NCI-H774 (cell line): ENCODE data around the gene SLC12A5.
A peak's percentile ranks its signal among the peaks of the same experiment; 100 is the strongest.
"Not testable (repeated sequence)": the region's sequence is repeated elsewhere in the genome, so short reads cannot be mapped to it uniquely, and the experiment has no call there.

ENCODE experiments used
- DNase-seq: peaks from one replicate; lab custom pipeline; 2025; lab: John Stamatoyannopoulos, UW

SLC12A5 gene

GRCh38 chr20:46028772-46029371, at the start of gene SLC12A5:
SLC12A5 (plus strand) TSS chr20:46029215; CDS start chr20:46029345, 130 bp downstream.
- DNase-seq, result no peak

GRCh38 chr20:45981261-45981660, 47.8 kb upstream of the SLC12A5 start:
- no peak for DNase-seq

- no peak for DNase-seq
Measured at GRCh38 chr20:45983279-45983743, 45.7 kb upstream of the SLC12A5 start.

DNA sequence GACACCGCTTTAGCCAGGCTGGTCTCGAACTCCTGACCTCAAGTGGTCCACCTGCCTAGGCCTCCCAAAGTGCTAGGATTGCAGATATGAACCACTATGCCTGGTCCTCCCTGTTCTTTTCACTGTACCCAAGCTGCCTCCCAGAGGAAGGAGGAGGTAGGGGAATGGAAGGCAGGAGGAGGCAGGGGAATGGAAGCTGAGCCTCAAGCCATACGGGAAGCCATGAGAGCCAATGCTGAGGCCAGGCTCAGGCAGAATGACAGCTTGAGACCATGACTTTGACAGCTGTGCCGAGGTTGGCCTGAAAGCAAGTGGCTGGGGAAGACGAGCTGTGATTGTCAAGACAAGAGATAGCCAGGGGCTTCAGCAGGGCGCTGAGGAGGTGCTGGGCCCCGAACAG, 43.4 kb upstream of the SLC12A5 start:
- no peak for DNase-seq

DNA sequence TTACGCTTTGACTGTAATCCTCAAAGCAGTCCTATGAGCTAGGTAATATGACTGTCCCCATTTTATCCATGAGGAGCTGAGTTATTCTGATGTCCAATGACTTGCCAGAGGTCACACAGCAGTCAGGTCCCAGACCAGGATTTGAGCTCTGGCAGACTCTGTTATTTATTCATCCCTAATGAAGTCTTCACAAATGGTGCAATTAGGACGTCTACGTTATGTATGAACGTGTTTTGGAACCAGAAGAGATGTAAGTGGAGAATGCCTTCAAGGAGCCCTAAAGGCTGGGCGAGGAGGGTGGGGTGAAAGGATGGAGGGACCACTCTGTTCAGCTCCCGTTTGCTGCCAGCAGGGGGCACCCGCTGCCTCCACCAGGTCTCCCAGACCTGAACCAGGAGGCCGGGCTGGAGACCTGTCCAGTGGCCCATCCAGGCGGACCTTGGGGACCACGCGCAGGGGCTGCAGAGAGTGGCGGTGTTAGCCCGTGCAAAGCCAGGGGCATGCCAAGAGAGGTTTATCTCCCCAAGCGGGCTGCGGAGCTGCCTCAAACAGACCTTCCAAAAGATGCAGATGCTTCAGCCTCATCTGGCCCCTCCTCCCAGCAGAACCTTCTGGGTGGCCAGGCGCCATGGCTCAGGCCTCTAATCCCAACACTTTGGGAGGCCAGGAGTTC, 41.8 kb upstream of the SLC12A5 start:
- peak; percentile 45 for DNase-seq

DNA sequence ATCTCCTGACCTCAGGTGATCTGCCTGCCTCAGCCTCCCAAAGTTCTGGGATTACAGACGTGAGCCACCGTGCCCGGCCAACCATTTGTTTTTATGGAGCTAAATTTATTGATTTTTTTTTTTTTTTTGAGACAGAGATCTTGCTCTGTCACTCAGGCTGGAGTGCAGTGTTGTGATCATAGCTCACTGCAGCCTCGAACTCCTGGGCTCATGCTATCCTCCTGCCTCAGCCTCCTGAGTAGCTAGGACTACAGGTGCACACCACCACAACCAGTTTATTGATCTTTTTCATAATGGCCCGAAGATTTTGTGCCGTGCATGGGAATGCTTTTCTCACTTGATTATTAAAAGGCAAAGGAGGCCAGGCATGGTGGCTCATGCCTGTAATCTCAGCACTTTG, 40.2 kb upstream of the SLC12A5 start:
- not testable (repeated sequence) for DNase-seq

DNA sequence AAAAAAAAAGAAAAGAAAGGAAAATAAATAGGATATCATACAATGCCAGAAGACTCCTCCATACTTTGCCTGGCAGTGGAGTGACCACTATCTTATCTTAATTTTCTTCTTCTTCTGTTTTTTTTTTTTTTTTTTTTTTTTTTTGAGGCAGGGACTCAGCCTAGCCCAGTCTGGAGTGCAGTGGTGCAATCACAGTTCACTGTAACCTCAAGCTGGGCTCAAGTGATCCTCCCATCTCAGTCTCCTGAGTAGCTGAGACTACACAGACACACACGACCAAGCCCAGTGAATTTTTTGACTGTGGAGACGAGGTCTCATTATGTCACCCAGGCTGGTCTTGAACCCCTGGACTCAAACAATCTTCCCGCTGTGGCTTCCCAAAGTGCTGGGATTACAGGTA, 37.4 kb upstream of the SLC12A5 start:
- no peak for DNase-seq

DNA sequence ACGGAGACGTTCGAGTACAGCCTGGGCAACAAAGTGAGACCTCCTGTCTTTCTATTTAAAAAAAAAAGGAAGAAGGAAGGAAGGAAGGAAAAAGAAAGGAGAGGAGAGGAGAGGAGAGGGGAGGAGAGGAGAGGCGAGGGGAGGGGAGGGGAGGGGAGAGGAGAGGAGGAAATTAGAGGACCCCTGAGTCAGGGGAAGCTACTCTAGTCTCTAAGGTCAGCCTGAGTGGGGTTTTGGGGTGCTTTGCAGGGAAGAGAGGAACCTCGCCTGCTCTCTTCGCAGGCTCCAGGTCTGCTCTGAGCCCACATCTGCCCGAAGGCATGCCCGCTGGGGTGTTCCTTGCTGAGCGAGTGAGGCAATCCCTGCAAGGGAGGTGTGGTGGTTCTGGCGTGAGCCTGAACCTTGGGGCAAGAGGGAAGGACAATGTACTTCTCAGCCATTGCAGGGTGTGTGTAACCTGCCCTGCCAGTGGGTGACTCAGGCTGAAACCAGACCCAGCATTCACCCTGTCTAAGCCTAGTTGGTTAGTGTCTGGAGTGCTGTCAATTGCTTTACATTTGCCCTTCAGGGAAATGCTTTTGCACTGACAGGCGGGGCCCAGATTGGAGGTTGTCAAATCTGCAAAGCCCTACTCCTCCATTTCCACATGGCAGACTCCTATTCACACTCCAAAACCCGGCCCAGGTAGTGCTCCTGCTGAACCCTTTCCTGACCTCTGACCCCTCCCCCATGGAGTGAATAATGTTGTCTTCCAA, 35.6 kb upstream of the SLC12A5 start:
- DNase-seq, result no peak

DNA sequence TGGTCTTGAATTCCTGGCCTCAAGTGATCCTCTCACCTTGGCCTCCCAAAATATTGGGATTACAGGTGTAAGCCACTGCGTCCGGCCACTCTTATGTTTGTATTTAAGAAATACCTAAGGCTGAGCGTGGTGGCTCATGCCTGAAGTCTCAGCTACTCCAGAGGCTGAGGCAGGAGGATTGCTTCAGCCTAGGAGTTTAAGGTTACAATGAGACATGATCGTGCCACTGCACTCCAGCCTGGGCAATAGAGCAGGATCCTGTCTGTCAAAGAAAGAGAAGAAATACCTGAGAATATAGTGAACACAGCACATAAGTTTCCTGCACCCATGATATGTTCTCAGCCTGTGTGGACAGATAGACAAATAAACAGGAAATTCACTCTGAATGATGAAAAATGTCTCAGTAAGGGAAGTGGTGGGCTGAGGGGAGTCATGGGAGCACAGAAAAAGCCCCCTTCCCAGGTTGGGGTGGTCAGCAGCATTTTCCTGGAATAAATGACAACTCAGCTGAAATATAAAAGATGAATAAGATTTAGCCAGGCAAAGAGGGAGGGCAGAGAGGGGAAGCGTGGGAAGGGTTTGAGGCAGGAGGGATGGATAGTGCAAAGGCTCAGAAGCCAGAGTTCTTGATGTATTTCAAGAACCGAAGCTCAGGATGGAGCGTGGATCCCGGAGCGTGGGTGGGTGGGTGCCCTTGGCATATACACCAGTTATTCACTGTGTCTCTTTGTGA, 34.1 kb upstream of the SLC12A5 start:
- no peak for DNase-seq

- not testable (repeated sequence) for DNase-seq
Measured at GRCh38 chr20:45995495-45996097, 33.4 kb upstream of the SLC12A5 start.

- no peak for DNase-seq
Measured at GRCh38 chr20:45997187-45997586, 31.8 kb upstream of the SLC12A5 start.

- no peak for DNase-seq
Measured at GRCh38 chr20:45998337-45998736, 30.7 kb upstream of the SLC12A5 start.

GRCh38 chr20:45998761-45999160, 30.3 kb upstream of the SLC12A5 start:
- no peak for DNase-seq

DNA sequence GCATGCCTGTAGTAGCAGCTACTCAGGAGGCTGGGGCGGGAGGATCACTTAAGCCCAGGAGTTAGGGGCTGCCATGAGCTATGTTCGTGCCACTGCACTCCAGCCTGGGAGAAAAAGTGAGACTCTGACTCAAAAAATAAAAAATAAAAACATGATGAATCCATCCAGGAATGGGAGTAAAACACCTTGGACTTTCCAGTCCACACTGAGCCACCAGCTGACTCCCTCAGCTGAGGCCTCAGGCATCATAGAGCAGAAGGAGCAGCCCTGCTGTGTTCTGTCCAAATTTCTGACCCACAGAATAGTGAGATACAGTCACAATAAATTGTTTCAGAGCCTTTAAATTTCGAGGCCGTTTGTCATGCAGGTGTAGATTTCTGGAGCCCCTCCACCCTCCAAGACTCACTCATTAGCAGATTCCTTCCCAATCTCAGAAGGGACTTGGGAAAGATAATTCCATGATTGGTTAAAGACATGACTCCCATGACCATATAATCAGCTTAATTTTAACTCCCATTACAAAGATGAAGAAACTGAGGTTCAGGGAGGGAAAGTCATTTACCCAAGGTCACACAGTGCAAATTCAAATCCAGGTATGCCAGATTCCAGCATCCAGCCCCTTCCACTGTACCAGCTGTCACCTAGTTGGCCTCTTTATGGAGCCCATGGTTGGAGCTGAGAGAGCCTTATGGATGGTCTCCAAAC, 29.3 kb upstream of the SLC12A5 start:
- DNase-seq, result no peak

- DNase-seq, result no peak
Measured at GRCh38 chr20:46000262-46000996, 28.6 kb upstream of the SLC12A5 start.

DNA sequence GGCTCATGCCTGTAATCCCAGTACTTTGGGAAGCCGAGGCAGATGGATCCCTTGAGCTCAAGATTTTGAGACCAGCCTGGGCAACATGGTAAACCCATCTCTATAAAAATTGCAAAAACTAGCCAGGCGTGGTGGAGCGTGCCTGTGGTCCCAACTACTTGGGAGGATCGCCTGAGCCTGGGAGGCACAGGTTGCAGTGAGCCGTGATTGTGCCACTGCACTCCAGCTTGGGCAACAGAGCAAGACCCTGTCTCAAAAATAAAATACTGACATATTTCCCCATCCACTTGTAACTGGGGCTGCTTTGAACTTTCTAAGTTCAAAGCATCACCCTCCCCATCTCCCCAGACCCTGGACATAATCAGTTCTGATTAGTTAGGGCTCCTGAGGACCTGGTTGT, 27.5 kb upstream of the SLC12A5 start:
- DNase-seq, result no peak

DNA sequence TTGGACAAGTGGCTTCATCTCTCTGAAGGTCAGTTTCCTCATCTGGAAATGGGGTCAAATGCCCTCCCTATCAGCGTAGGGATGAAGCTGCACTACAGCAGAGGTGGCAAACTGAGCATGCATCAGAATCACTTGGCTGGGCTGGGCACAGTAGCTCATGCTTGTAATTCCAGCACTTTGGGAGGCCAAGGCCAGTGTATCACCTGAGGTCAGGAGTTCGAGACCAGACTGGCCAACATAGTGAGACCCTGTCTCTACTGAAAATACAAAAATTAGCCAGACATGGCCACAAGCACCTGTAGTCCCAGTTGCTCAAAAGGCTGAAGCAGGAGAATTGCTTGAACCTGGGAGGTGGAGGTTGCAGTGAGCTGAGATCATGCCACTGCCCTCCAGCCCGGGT, 27.0 kb upstream of the SLC12A5 start:
- no peak for DNase-seq

- no peak for DNase-seq
Measured at GRCh38 chr20:46004187-46004586, 24.8 kb upstream of the SLC12A5 start.

GRCh38 chr20:46004889-46005473, 24.0 kb upstream of the SLC12A5 start:
- no peak for DNase-seq

DNA sequence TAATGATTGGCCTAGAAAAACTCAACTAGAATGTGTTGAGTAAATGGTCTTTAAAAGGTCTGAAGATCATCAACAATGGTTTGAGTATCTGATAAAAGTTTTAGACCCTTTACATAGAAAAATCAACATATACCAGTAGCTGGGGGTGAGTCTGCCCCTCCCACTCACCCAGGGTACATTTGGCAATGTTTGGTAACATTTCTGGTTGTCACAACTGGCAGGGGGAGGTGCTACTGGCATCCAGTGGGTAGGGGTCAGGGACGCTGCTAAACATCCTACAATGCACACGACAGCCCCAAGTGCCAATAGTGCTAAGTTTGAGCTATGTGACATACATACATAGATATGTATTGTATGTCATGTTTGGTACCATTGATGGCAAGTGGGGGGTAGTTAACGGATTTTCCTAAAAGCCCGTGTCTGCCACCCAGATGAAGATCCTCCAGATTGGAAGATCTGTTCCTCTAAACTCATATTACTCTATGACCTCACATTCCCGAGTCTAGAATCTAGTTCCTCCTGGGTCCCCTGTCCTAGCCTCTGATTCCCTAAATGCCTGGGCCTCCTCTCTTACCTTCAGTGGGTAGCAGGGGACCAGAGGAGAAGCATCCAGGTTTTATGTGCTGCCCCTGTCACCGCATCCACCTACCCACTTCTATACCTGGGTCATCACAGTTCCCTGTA, 22.9 kb upstream of the SLC12A5 start:
- no peak for DNase-seq
